Testis (tissue), 3 donors: Measurements from ENCODE around the gene IGBP1. TPM values are rescaled to one million over a fixed set of nuclear protein-coding genes. Genes with fewer than 3 reads are reported as not detected.
"Not testable (repeated sequence)": the region's sequence is repeated elsewhere in the genome, so short reads cannot be mapped to it uniquely, and the experiment has no call there.

ENCODE experiments used
- DNase-seq: peaks from one replicate; pipeline ENCODE4 v3.0.0-alpha.2; 2019
- H3K27ac ChIP-seq, 2 donors: fragments of 200-600 bp; sonication (generic); one replicate each; pipeline ENCODE4 v1.5.1; 2019
- H3K27me3 ChIP-seq: fragments of 200-600 bp; sonication (generic); one replicate; pipeline ENCODE4 v1.5.1; 2019
- H3K36me3 ChIP-seq: fragments of 200-600 bp; sonication (generic); one replicate; pipeline ENCODE4 v1.5.1; 2017; ENCODE audit warnings: low read depth; ENCODE audit errors: missing control alignments
- H3K4me1 ChIP-seq: fragments of 200-600 bp; sonication (generic); one replicate; pipeline ENCODE4 v1.5.1; 2019
- H3K4me3 ChIP-seq, 2 donors: fragments of 200-600 bp; sonication (generic); one replicate each; pipeline ENCODE4 v1.5.1; 2017 to 2019
- H3K9me3 ChIP-seq: fragments of 200-600 bp; sonication (generic); one replicate; pipeline ENCODE4 v1.5.1; 2017
- POLR2A ChIP-seq: fragments of 450-650 bp; IDR thresholded peaks from one replicate; pipeline ENCODE4 v1.6.1; 2017; ENCODE audit warnings: antibody characterized with exemption, mild to moderate bottlenecking, moderate library complexity
- WGBS, 2 donors: methylation state at CpG; one replicate each; pipeline ENCODE4 v1.1.5; 2018; 5-methylcytosine and 5-hydroxymethylcytosine counted together
- intact Hi-C: fragments of 100-400 bp; cut with DNase I; formaldehyde crosslinking; loops from one replicate; pipeline ENCODE4 v1.15.1; 2023; ENCODE audit warnings: low total_unique reads
- polyA plus RNA-seq: library from polyadenylated mRNA; stranded (reverse); fragments of 350-450 nt; fragmentation: Illumina TruSeq; extraction: RNeasy Lipid Tissue Mini Kit (QIAGEN cat#74804); gene quantifications from one replicate; pipeline ENCODE4 v1.2.3, GENCODE V29; 2014; ENCODE audit warnings: low read depth, low replicate concordance; ENCODE audit not compliant: insufficient read depth
- total RNA-seq, 2 donors: library from RNA; depleted of rRNA; stranded (reverse); fragments of >200 nt; gene quantifications; one replicate each; pipeline ENCODE4 v1.2.3, GENCODE V29; 2016
- TF ChIP-seq, protein P1 (sequence below), 3 experiments: fragments of 450-650 bp in 2 of 3; fragments of 200-600 bp in 1 of 3; sonication (generic) in 1 of 3; IDR thresholded peaks; one replicate each; pipeline ENCODE4 v1.5.1; 2016 to 2019; ENCODE audit warnings: antibody characterized with exemption in 3 of 3, mild to moderate bottlenecking in 2 of 3, moderate library complexity in 1 of 3

IGBP1 gene
- total and polyA plus RNA-seq, 3 donors from 2014 or later, result 35.4 to 41.2 (median 40.6) TPM

DNA sequence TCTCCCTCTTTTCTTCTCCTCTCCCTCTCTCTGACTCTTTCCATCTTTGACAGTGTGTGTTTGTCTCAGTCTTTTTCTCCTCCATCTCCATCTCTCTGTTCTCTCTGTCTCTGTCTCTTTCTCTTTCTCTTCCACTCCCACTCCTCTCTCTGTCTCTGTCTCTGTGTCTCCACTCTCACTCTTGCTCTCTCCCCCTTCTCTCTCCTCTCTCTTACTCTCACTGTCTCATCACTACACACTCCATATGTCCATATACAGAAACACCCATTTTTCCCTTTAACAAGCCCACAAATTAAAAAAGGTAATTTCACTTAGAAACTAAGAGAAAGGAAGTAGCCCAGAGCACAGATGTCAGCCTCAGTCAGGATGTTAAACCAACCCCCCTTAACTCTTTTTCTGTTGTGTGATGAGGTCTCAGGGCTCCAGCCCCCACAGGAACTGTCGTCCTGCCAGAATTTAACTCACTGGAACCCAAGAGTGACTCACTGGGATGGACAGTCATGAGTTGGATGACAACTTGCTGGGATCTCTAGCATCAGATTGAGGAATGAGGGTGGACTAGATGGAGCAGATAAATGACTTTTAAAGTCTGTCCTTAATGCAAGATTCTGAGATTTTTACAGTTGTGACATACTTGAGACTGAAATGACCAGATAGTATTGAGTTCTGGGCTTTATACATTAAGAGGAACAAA, 43.5 kb upstream of the IGBP1 start:
- H3K4me3 ChIP-seq, result no peak overlapping the region
- no peaks in the 10 kb centered on the region for H3K36me3 ChIP-seq
- H3K4me1 ChIP-seq, result no peaks in the 10 kb centered on the region
- 62 to 71% methylated on average over 1 of the region's 1 CpG for WGBS, 2 donors
- TF ChIP-seq POLR2A, result no peak
- TF ChIP-seq, protein P1, sequence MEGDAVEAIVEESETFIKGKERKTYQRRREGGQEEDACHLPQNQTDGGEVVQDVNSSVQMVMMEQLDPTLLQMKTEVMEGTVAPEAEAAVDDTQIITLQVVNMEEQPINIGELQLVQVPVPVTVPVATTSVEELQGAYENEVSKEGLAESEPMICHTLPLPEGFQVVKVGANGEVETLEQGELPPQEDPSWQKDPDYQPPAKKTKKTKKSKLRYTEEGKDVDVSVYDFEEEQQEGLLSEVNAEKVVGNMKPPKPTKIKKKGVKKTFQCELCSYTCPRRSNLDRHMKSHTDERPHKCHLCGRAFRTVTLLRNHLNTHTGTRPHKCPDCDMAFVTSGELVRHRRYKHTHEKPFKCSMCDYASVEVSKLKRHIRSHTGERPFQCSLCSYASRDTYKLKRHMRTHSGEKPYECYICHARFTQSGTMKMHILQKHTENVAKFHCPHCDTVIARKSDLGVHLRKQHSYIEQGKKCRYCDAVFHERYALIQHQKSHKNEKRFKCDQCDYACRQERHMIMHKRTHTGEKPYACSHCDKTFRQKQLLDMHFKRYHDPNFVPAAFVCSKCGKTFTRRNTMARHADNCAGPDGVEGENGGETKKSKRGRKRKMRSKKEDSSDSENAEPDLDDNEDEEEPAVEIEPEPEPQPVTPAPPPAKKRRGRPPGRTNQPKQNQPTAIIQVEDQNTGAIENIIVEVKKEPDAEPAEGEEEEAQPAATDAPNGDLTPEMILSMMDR (IDR thresholded peaks at IDR 0.05), result no peak
- no peaks in the 10 kb centered on the region for H3K27me3 ChIP-seq
- intact Hi-C loops, result no loop called here
- H3K9me3 ChIP-seq, result no peaks in the 10 kb centered on the region
- no peak for DNase-seq
- no peak overlapping the region for H3K27ac ChIP-seq

DNA sequence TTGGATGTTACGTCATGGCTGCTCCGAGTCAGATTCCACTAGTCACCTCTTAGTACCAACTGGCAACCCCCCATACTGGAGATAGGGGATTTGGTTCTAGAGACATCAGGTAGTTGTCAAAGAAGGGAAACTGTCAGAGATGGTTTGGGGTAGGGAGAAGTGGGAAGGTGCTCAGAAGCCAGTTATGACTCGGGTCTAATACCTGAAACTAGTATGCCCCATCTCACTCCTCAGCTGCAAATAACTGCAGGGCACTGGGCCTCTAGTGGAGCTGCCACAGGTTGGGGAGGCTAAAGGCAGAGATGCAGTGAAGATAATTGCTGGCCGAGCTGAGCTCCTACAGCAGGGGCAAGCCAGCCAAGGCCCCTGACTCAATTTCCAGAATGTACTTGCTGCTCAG, 41.0 kb upstream of the IGBP1 start:
- H3K9me3 ChIP-seq, result no peaks in the 10 kb centered on the region
- DNase-seq, result no peak
- H3K27ac ChIP-seq, result no peak overlapping the region
- H3K4me1 ChIP-seq, result no peaks in the 10 kb centered on the region
- no peaks in the 10 kb centered on the region for H3K36me3 ChIP-seq
- intact Hi-C loops, result no loop called here
- 83 to 95% methylated on average over 1 to 4 of the region's 4 CpGs for WGBS, 2 donors
- TF ChIP-seq POLR2A, result no peak
- TF ChIP-seq, protein P1 (IDR thresholded peaks at IDR 0.05), result no peak
- no peaks in the 10 kb centered on the region for H3K27me3 ChIP-seq
- H3K4me3 ChIP-seq, result no peak overlapping the region

DNA sequence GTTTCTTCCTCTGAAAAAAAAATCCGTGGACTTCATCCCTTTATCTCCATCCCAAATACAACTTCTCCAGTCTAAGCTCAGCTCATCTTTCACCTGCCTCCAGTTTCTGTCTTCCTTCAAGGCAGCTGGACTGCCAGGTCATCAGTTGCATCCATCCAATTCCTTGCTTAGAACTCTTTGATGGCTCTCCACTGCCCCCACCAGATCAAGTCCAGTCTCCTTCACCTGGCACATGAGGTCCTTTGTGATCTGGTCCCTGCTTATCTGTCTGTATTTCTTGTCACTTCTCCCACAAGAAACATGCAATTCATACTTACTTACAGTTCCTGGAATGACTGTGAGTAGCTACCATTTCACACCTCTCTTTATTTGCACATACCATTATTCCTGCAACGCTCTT, 37.2 kb upstream of the IGBP1 start:
- Histone ChIP-seq H3K9me3 (no peaks in the 10 kb centered on the region), H3K27ac (no peak overlapping the region), H3K4me3 (no peak overlapping the region), H3K36me3 (no peaks in the 10 kb centered on the region), H3K4me1 (no peaks in the 10 kb centered on the region), H3K27me3 (no peaks in the 10 kb centered on the region)
- TF ChIP-seq, protein P1 (IDR thresholded peaks at IDR 0.05), result no peak
- no peak for TF ChIP-seq POLR2A
- intact Hi-C loops, result loop anchor here (5.0 kb wide), 1 partner anchor 59 kb away; no protein-coding TSS in a partner anchor
- 76 to 85% methylated on average over 2 of the region's 2 CpGs for WGBS, 2 donors
- peak; percentile 13 for DNase-seq

DNA sequence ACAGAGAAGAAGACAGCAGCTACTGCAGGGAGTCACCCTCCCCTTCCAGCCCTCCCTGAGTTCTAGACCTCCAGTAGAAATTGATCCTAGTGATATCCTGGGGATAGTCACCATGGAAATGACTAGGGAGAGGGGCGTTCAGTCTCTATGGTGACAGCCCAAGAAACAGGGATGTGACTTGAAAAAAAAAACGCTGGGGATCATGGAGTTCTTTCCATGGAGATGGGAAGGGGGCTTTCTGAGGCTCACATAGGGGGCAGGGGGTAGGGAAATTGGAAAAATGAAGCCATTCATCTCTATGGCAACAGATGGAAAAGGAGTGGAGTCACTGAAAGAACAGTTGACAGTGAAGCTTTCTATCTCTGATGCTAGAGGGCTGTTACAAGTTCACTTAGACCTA, 28.0 kb upstream of the IGBP1 start:
- Histone ChIP-seq H3K9me3 (no peaks in the 10 kb centered on the region), H3K4me3 (no peak overlapping the region), H3K4me1 (no peaks in the 10 kb centered on the region), H3K27ac (no peak overlapping the region), H3K27me3 (no peaks in the 10 kb centered on the region), H3K36me3 (no peaks in the 10 kb centered on the region)
- no peak for TF ChIP-seq POLR2A
- TF ChIP-seq, protein P1 (IDR thresholded peaks at IDR 0.05), result no peak
- intact Hi-C loops, result no loop called here
- DNase-seq, result no peak
- WGBS, 2 donors, result 31 to 44% methylated on average over 2 of the region's 2 CpGs

DNA sequence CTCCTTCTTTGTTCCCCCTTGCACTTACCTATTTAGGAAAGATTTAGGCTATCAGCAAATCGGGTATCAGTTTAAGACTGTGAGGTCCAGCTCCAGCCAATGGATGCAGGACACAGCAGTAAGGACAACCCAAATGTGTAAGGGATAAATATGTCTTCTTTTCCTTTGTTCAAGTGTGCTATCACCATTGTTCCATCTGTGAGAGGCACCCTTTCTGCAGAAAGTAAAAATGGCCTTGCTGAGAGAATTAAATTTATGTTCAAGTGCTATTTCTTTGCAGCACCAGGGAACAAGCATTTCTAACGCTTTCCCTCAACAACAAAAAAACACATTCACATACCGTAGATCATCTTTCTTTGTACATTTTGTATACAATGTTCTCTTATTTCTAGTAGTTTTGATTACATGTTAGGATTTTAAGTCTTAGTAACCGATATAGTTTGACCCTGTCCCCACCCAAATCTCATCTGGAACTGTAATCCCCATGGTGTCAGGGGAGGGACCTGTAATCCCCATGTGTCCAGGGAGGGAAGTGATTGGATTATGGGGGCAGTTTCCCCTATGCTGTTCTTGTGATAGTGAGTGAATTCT, 21.7 kb upstream of the IGBP1 start:
- H3K27ac ChIP-seq, H3K4me3 ChIP-seq, H3K9me3 ChIP-seq, H3K27me3 ChIP-seq, H3K4me1 ChIP-seq, DNase-seq, H3K36me3 ChIP-seq, intact Hi-C loops: not testable (repeated sequence)
- 96% methylated on average over 4 of the region's 4 CpGs for WGBS, 2 donors
